ENCODE results near the gene TLR9. TPM values are rescaled to one million over a fixed set of nuclear protein-coding genes. Genes with fewer than 3 reads are reported as not detected.

TLR9 gene
- total RNA-seq, 1 experiment from 2014 or later, result 0.44 TPM

DNA sequence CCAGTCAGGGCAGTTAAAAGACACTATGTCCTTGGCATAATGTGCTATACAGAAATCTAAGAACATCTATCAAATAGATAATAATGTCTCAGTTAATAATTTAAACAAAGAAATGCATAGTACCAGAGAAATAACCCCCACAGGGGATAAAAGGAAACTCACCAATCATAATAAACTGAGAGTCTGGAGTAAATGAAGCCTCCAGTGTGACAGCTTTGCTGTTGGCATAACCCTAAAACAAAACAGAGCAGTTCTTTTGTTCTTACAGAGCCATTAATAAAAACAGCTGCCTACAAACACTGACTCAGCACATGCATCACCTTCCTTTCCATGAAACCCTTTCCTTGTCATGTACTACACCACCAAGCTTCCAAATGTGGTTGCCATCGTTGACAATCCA is 33.6 kb upstream of the TLR9 start:
- CTCF ChIA-PET, result no interaction called here
- BruUV-seq (replicated peaks), result no TSS peak
- intact Hi-C loops (cut with micrococcal nuclease; ENCODE audit: unreplicated experiment), result no loop called here
- peaks cover 7% of the 10 kb centered on the region for H4K20me1 ChIP-seq (ENCODE audit: insufficient read depth)
- H3F3A ChIP-seq (ENCODE audit: insufficient read depth, low read depth), result peaks cover 12% of the 10 kb centered on the region; the same call in 1 of the 2 replicates
- H3K9me3 ChIP-seq (ENCODE audit: insufficient read depth, low read depth), result no peaks in the 10 kb centered on the region
- H3K79me2 ChIP-seq (ENCODE audit: low read depth), result peaks cover 38% of the 10 kb centered on the region
- no peak overlapping the region for H2AFZ ChIP-seq
- H3K27me3 ChIP-seq (ENCODE audit: insufficient read depth, low read depth), result no peaks in the 10 kb centered on the region
- no peaks in the 10 kb centered on the region for H3K9me2 ChIP-seq (ENCODE audit: insufficient read depth)
- no peak overlapping the region for H3K4me2 ChIP-seq
- H3K4me3 ChIP-seq, result no peak overlapping the region
- TF ChIP-seq, protein P1, sequence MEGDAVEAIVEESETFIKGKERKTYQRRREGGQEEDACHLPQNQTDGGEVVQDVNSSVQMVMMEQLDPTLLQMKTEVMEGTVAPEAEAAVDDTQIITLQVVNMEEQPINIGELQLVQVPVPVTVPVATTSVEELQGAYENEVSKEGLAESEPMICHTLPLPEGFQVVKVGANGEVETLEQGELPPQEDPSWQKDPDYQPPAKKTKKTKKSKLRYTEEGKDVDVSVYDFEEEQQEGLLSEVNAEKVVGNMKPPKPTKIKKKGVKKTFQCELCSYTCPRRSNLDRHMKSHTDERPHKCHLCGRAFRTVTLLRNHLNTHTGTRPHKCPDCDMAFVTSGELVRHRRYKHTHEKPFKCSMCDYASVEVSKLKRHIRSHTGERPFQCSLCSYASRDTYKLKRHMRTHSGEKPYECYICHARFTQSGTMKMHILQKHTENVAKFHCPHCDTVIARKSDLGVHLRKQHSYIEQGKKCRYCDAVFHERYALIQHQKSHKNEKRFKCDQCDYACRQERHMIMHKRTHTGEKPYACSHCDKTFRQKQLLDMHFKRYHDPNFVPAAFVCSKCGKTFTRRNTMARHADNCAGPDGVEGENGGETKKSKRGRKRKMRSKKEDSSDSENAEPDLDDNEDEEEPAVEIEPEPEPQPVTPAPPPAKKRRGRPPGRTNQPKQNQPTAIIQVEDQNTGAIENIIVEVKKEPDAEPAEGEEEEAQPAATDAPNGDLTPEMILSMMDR (conservative IDR thresholded peaks at IDR 0.05), result no peak
- TF ChIP-seq EZH2 (IDR thresholded peaks at IDR 0.05; ENCODE audit: low read depth), result no peak
- H3K36me3 ChIP-seq (ENCODE audit: low read depth), result peaks cover 59% of the 10 kb centered on the region
- DNase-seq, result no peak
- POLR2A ChIA-PET (ENCODE audit: unreplicated experiment), result no interaction called here
- no peak overlapping the region for H3K27ac ChIP-seq
- no peaks in the 10 kb centered on the region for H3K4me1 ChIP-seq (replicated peaks; ENCODE audit: insufficient read depth)

GRCh38 chr3:52257911-52258310 is 32.5 kb upstream of the TLR9 start:
- ChIA-PET CTCF (no interaction called here), POLR2A (ENCODE audit: unreplicated experiment) (no interaction called here)
- Histone ChIP-seq H3K9me2 (ENCODE audit: insufficient read depth) (no peaks in the 10 kb centered on the region), H3K79me2 (ENCODE audit: low read depth) (peaks cover 27% of the 10 kb centered on the region), H2AFZ (no peak overlapping the region), H3K4me3 (no peak overlapping the region), H3K4me1 (replicated peaks; ENCODE audit: insufficient read depth) (no peaks in the 10 kb centered on the region), H4K20me1 (ENCODE audit: insufficient read depth) (peaks cover 7% of the 10 kb centered on the region), H3F3A (ENCODE audit: insufficient read depth, low read depth) (peaks cover 7% of the 10 kb centered on the region; the same call in 1 of the 2 replicates), H3K36me3 (ENCODE audit: low read depth) (peaks cover 47% of the 10 kb centered on the region), H3K9me3 (ENCODE audit: insufficient read depth, low read depth) (no peaks in the 10 kb centered on the region), H3K27me3 (ENCODE audit: insufficient read depth, low read depth) (no peaks in the 10 kb centered on the region), H3K27ac (no peak overlapping the region), H3K4me2 (no peak overlapping the region)
- no peak for DNase-seq
- BruUV-seq (replicated peaks), result no TSS peak
- TF ChIP-seq, protein P1 (conservative IDR thresholded peaks at IDR 0.05), result no peak
- TF ChIP-seq EZH2 (IDR thresholded peaks at IDR 0.05; ENCODE audit: low read depth), result no peak
- intact Hi-C loops (cut with micrococcal nuclease; ENCODE audit: unreplicated experiment), result no loop called here

- Histone ChIP-seq H3K4me1 (replicated peaks; ENCODE audit: insufficient read depth) (no peaks in the 10 kb centered on the region), H3K27ac (no peak overlapping the region), H3K9me3 (ENCODE audit: insufficient read depth, low read depth) (no peaks in the 10 kb centered on the region), H4K20me1 (ENCODE audit: insufficient read depth) (peaks cover 1% of the 10 kb centered on the region), H3K79me2 (ENCODE audit: low read depth) (peaks cover 14% of the 10 kb centered on the region; the same call in 1 of the 2 replicates), H3K4me2 (no peak overlapping the region), H3F3A (ENCODE audit: insufficient read depth, low read depth) (peaks cover 10% of the 10 kb centered on the region; the same call in 1 of the 2 replicates), H3K36me3 (ENCODE audit: low read depth) (peaks cover 35% of the 10 kb centered on the region), H3K4me3 (no peak overlapping the region), H2AFZ (no peak overlapping the region), H3K27me3 (ENCODE audit: insufficient read depth, low read depth) (no peaks in the 10 kb centered on the region), H3K9me2 (ENCODE audit: insufficient read depth) (no peaks in the 10 kb centered on the region)
- ChIA-PET CTCF (no interaction called here), POLR2A (ENCODE audit: unreplicated experiment) (no interaction called here)
- BruUV-seq (replicated peaks), result no TSS peak
- DNase-seq, result no peak
- intact Hi-C loops (cut with micrococcal nuclease; ENCODE audit: unreplicated experiment), result no loop called here
- TF ChIP-seq, protein P1 (conservative IDR thresholded peaks at IDR 0.05), result no peak
- TF ChIP-seq EZH2 (IDR thresholded peaks at IDR 0.05; ENCODE audit: low read depth), result no peak
Measured at GRCh38 chr3:52256622-52257021, 31.2 kb upstream of the TLR9 start.
